Adipose tissue (tissue), 3 donors: ENCODE measurements around the gene SNTB2. TPM values are rescaled to one million over a fixed set of nuclear protein-coding genes. Genes with fewer than 3 reads are reported as not detected.
"Not testable (repeated sequence)": the region's sequence is repeated elsewhere in the genome, so short reads cannot be mapped to it uniquely, and the experiment has no call there.

Source experiments
- H3K27ac ChIP-seq: one replicate; pipeline ENCODE4 v1.5.1; 2013; ENCODE audit warnings: low read depth, low read length
- WGBS, 3 donors: extraction: QIAGEN DNeasy Blood & Tissue Kit; methylation state at CpG; one replicate each; pipeline ENCODE4 v1.1.7; 2013; 5-methylcytosine and 5-hydroxymethylcytosine counted together
- polyA plus RNA-seq, 3 donors: library from polyadenylated mRNA; stranded (reverse); fragments of 200-250 nt; gene quantifications; one replicate each; pipeline ENCODE4 v1.2.3, GENCODE V29; 2013
- donor health status: healthy with polysubstance abuse.
- donor health status: Bipolar disorder and iron deficiency.
- donor health status: healthy.

SNTB2 gene
- polyA plus RNA-seq, 3 donors, result 3.3 to 20.9 (median 8.9) TPM

- H3K27ac ChIP-seq, result no peak overlapping the region
- WGBS, 3 donors, result 44 to 88% (median 86%) methylated on average over 1 of the region's 1 CpG
These were observed 30.5 kb downstream of the SNTB2 start for GRCh38 chr16:69217433-69217832.

GRCh38 chr16:69219279-69219678 lies 32.3 kb downstream of the SNTB2 start:
- 93 to 97% (median 94%) methylated on average over 1 of the region's 1 CpG for WGBS, 3 donors

GRCh38 chr16:69223882-69224281 lies 36.9 kb downstream of the SNTB2 start:
- 90 to 94% (median 91%) methylated on average over 4 to 6 of the region's 6 CpGs for WGBS, 3 donors
- no peak overlapping the region for H3K27ac ChIP-seq

More at GRCh38 chr16:69219279-69219678, 32.3 kb downstream of the SNTB2 start:
- H3K27ac ChIP-seq, result no peak overlapping the region

GRCh38 chr16:69225121-69225520 lies 38.2 kb downstream of the SNTB2 start:
- H3K27ac ChIP-seq, result no peak overlapping the region
- 69 to 78% (median 76%) methylated on average over 7 of the region's 7 CpGs for WGBS, 3 donors

- H3K27ac ChIP-seq, result no peak overlapping the region
These were observed 46.2 kb downstream of the SNTB2 start for GRCh38 chr16:69233124-69233523.

- no peak overlapping the region for H3K27ac ChIP-seq
- 63 to 88% (median 87%) methylated on average over 3 of the region's 3 CpGs for WGBS, 3 donors
These were observed 47.5 kb downstream of the SNTB2 start for GRCh38 chr16:69234460-69234859.

GRCh38 chr16:69236319-69236718 lies 49.4 kb downstream of the SNTB2 start:
- H3K27ac ChIP-seq, result no peak overlapping the region

- WGBS, 3 donors, result 71 to 93% (median 89%) methylated on average over 2 to 3 of the region's 3 CpGs
- H3K27ac ChIP-seq, result no peak overlapping the region
These were observed 50.3 kb downstream of the SNTB2 start for GRCh38 chr16:69237296-69237695.

GRCh38 chr16:69239851-69240250 lies 52.9 kb downstream of the SNTB2 start:
- WGBS, 3 donors, result 45 to 74% (median 68%) methylated on average over 1 of the region's 1 CpG
- H3K27ac ChIP-seq, result no peak overlapping the region

GRCh38 chr16:69240331-69240730 lies 53.4 kb downstream of the SNTB2 start:
- no peak overlapping the region for H3K27ac ChIP-seq
- WGBS, 3 donors, result 58 to 70% (median 60%) methylated on average over 2 of the region's 2 CpGs

GRCh38 chr16:69241926-69242325 lies 55.0 kb downstream of the SNTB2 start:
- H3K27ac ChIP-seq, result no peak overlapping the region
- WGBS, 3 donors, result 72 to 83% (median 81%) methylated on average over 4 of the region's 4 CpGs

GRCh38 chr16:69243479-69243878 lies 56.5 kb downstream of the SNTB2 start:
- no peak overlapping the region for H3K27ac ChIP-seq
- 76 to 82% (median 79%) methylated on average over 2 of the region's 2 CpGs for WGBS, 3 donors

- WGBS, 3 donors, result 57 to 89% (median 89%) methylated on average over 1 of the region's 1 CpG
- H3K27ac ChIP-seq, result no peak overlapping the region
These were observed 57.4 kb downstream of the SNTB2 start for GRCh38 chr16:69244336-69244735.

GRCh38 chr16:69250081-69250480 lies 63.1 kb downstream of the SNTB2 start:
- 44 to 77% (median 64%) methylated on average over 3 of the region's 3 CpGs for WGBS, 3 donors
- H3K27ac ChIP-seq, result no peak overlapping the region

GRCh38 chr16:69253870-69254341 lies 66.9 kb downstream of the SNTB2 start:
- no peak overlapping the region for H3K27ac ChIP-seq
- 57 to 64% (median 59%) methylated on average over 5 of the region's 5 CpGs for WGBS, 3 donors

- WGBS, 3 donors, result 77 to 83% (median 82%) methylated on average over 8 to 9 of the region's 9 CpGs
- not testable (repeated sequence) for H3K27ac ChIP-seq
These were observed 72.4 kb downstream of the SNTB2 start for GRCh38 chr16:69259428-69259764.

- WGBS, 3 donors, result 70 to 95% (median 91%) methylated on average over 4 of the region's 4 CpGs
These were observed 73.1 kb downstream of the SNTB2 start for GRCh38 chr16:69260019-69260418.

GRCh38 chr16:69260506-69260905 lies 73.5 kb downstream of the SNTB2 start:
- 88 to 94% (median 92%) methylated on average over 3 of the region's 3 CpGs for WGBS, 3 donors
- no peak overlapping the region for H3K27ac ChIP-seq

More at GRCh38 chr16:69260019-69260418, 73.1 kb downstream of the SNTB2 start:
- H3K27ac ChIP-seq, result no peak overlapping the region

- no peak overlapping the region for H3K27ac ChIP-seq
- WGBS, 3 donors, result 54 to 69% (median 66%) methylated on average over 4 of the region's 4 CpGs
These were observed 79.5 kb downstream of the SNTB2 start for GRCh38 chr16:69266334-69267063.

GRCh38 chr16:69267633-69268032 lies 80.7 kb downstream of the SNTB2 start:
- no peak overlapping the region for H3K27ac ChIP-seq
- WGBS, 3 donors, result 79 to 87% (median 81%) methylated on average over 4 of the region's 4 CpGs
